ENCODE results near the gene FRAS1. TPM values are rescaled to one million over a fixed set of nuclear protein-coding genes. Genes with fewer than 3 reads are reported as not detected.

Gene FRAS1
- total and polyA plus RNA-seq, 2 donors (not counting 1 experiment from before 2014, with no cell fraction given) = 0.30 to 0.66 TPM

DNA sequence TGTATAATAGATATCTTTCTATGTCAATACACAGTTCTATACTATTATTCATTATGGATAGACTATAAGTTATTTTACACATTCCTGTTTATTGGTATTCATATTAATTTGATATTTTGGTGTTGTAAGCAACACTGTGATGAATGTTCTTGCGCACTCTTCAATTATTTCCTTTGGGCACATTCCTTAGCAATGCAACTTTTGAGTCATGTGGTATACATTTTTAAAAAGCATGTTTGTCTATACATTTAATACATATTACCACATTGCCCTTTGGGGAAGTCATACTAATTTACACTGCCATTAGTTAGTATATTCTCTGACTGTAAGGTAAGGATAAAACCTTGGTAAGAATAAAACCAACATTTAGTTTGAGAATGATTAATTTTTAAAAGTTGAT lies 21.0 kb downstream of the FRAS1 start:
- Histone ChIP-seq H3K79me2 (ENCODE audit: control insufficient read depth, insufficient read depth, low read length) (no peaks in the 10 kb centered on the region), H3K4me1 (ENCODE audit: control insufficient read depth, extremely low read depth, insufficient read depth, low read length) (no peaks in the 10 kb centered on the region), H3K27me3 (ENCODE audit: control insufficient read depth, insufficient read depth, low read length) (no peaks in the 10 kb centered on the region), H3K4me2 (ENCODE audit: extremely low read depth, insufficient read depth, low read length) (no peak overlapping the region), H3K27ac (ENCODE audit: insufficient read depth, low read length) (no peak overlapping the region), H2AFZ (ENCODE audit: low read length) (no peak overlapping the region), H3K9me3 (ENCODE audit: control insufficient read depth, insufficient read depth, low read depth, low read length) (no peaks in the 10 kb centered on the region), H3K9ac (ENCODE audit: insufficient read depth, low read length) (no peak overlapping the region), H4K20me1 (ENCODE audit: control insufficient read depth, extremely low read depth, insufficient read depth, low read length) (no peaks in the 10 kb centered on the region), H3K36me3 (ENCODE audit: control insufficient read depth, insufficient read depth, low read length) (no peaks in the 10 kb centered on the region), H3K4me3 (replicated peaks in 1 of 4; ENCODE audit: control extremely low read depth in 1 of 4, insufficient read depth in 1 of 4, low read depth in 3 of 4, low read length in 4 of 4) (no peak overlapping the region)
- TF ChIP-seq, protein P1, sequence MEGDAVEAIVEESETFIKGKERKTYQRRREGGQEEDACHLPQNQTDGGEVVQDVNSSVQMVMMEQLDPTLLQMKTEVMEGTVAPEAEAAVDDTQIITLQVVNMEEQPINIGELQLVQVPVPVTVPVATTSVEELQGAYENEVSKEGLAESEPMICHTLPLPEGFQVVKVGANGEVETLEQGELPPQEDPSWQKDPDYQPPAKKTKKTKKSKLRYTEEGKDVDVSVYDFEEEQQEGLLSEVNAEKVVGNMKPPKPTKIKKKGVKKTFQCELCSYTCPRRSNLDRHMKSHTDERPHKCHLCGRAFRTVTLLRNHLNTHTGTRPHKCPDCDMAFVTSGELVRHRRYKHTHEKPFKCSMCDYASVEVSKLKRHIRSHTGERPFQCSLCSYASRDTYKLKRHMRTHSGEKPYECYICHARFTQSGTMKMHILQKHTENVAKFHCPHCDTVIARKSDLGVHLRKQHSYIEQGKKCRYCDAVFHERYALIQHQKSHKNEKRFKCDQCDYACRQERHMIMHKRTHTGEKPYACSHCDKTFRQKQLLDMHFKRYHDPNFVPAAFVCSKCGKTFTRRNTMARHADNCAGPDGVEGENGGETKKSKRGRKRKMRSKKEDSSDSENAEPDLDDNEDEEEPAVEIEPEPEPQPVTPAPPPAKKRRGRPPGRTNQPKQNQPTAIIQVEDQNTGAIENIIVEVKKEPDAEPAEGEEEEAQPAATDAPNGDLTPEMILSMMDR (conservative IDR thresholded peaks at IDR 0.05 in 1 of 2, IDR thresholded peaks at IDR 0.05 in 1 of 2; ENCODE audit: low read depth in 1 of 2, low read length in 2 of 2) = no peak
- no peak for TF ChIP-seq EZH2 (IDR thresholded peaks at IDR 0.05; ENCODE audit: low read length, missing control alignments)
- DNase-seq (ENCODE audit: low read depth in 2 of 2) = no peak

DNA sequence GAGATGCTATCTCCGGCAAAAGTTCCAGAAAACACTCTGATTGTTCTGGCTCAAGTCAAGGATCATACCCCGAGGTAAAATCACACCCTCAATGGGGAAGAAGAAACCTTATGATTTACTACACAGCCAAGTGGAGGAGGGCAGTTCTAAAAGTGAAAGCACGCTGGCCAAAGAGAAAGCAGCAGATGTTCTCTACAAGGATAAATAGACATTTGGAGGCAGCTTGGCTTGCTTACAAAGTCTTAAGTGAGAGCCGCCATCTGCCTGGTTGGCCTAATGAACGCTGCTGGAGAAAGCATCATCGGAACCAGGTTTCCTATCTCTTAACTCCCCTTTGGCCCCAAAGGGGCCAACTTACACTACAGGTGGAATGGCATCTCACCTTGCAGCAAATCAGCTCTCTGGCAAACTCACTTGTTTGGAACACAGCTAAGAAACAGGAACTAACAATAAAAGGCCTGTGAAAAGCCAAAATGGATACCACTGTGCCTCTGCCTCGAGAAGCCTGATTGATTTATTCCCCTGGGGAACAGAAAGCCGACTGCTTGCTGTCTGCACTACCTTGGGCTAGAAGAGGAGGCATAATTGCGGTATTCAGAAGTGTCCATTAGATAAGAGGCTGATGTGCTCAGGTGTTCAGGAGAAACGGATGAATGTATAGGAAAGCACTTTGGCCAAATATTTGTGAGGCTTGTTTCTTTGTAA lies 22.8 kb downstream of the FRAS1 start:
- H2AFZ ChIP-seq (ENCODE audit: low read length) = no peak overlapping the region
- no peaks in the 10 kb centered on the region for H3K36me3 ChIP-seq (ENCODE audit: control insufficient read depth, insufficient read depth, low read length)
- peak overlapping the region; percentile 9 for H3K4me2 ChIP-seq (ENCODE audit: extremely low read depth, insufficient read depth, low read length)
- H3K27ac ChIP-seq (ENCODE audit: insufficient read depth, low read length) = no peak overlapping the region
- H3K4me1 ChIP-seq (ENCODE audit: control insufficient read depth, extremely low read depth, insufficient read depth, low read length) = no peaks in the 10 kb centered on the region
- H3K79me2 ChIP-seq (ENCODE audit: control insufficient read depth, insufficient read depth, low read length) = no peaks in the 10 kb centered on the region
- no peaks in the 10 kb centered on the region for H4K20me1 ChIP-seq (ENCODE audit: control insufficient read depth, extremely low read depth, insufficient read depth, low read length)
- no peaks in the 10 kb centered on the region for H3K9me3 ChIP-seq (ENCODE audit: control insufficient read depth, insufficient read depth, low read depth, low read length)
- H3K27me3 ChIP-seq (ENCODE audit: control insufficient read depth, insufficient read depth, low read length) = no peaks in the 10 kb centered on the region
- H3K4me3 ChIP-seq (replicated peaks in 1 of 4; ENCODE audit: control extremely low read depth in 1 of 4, insufficient read depth in 1 of 4, low read depth in 3 of 4, low read length in 4 of 4) = no peak overlapping the region
- peak in 1 of 2 donors; percentile 39 for DNase-seq (ENCODE audit: low read depth in 2 of 2)
- H3K9ac ChIP-seq (ENCODE audit: insufficient read depth, low read length) = no peak overlapping the region
- no peak for TF ChIP-seq EZH2 (IDR thresholded peaks at IDR 0.05; ENCODE audit: low read length, missing control alignments)
- TF ChIP-seq, protein P1 (conservative IDR thresholded peaks at IDR 0.05 in 1 of 2, IDR thresholded peaks at IDR 0.05 in 1 of 2; ENCODE audit: low read depth in 1 of 2, low read length in 2 of 2) = no peak

DNA sequence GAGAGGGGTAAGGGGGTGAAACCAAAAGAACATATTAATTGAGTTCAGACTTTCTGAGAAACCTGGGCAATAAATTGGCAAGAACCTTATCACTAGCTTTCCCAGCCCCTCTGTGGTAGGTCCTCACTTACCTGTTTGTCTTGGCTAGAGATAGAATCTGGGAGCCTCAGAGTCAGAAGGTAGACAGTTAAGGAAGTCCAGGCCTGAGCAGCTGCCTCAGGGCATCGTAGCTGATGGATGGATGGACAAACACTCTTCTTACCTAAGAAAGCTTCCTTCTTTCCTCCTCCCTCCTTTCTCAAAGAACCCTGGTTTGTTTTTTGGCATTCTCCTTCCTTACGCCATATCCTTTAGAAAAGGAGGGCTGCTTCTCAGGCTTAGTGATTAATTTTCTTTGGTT lies 24.4 kb downstream of the FRAS1 start:
- Histone ChIP-seq H3K4me1 (ENCODE audit: control insufficient read depth, extremely low read depth, insufficient read depth, low read length) (no peaks in the 10 kb centered on the region), H3K9me3 (ENCODE audit: control insufficient read depth, insufficient read depth, low read depth, low read length) (no peaks in the 10 kb centered on the region), H3K9ac (ENCODE audit: insufficient read depth, low read length) (no peak overlapping the region), H3K4me2 (ENCODE audit: extremely low read depth, insufficient read depth, low read length) (no peak overlapping the region), H3K27me3 (ENCODE audit: control insufficient read depth, insufficient read depth, low read length) (no peaks in the 10 kb centered on the region), H3K4me3 (replicated peaks in 1 of 4; ENCODE audit: control extremely low read depth in 1 of 4, insufficient read depth in 1 of 4, low read depth in 3 of 4, low read length in 4 of 4) (no peak overlapping the region), H3K36me3 (ENCODE audit: control insufficient read depth, insufficient read depth, low read length) (no peaks in the 10 kb centered on the region), H4K20me1 (ENCODE audit: control insufficient read depth, extremely low read depth, insufficient read depth, low read length) (no peaks in the 10 kb centered on the region), H2AFZ (ENCODE audit: low read length) (no peak overlapping the region), H3K27ac (ENCODE audit: insufficient read depth, low read length) (no peak overlapping the region), H3K79me2 (ENCODE audit: control insufficient read depth, insufficient read depth, low read length) (no peaks in the 10 kb centered on the region)
- TF ChIP-seq EZH2 (IDR thresholded peaks at IDR 0.05; ENCODE audit: low read length, missing control alignments) = no peak
- TF ChIP-seq, protein P1 (conservative IDR thresholded peaks at IDR 0.05 in 1 of 2, IDR thresholded peaks at IDR 0.05 in 1 of 2; ENCODE audit: low read depth in 1 of 2, low read length in 2 of 2) = no peak
- DNase-seq (ENCODE audit: low read depth in 2 of 2) = no peak

Data from fibroblast of lung (primary cell).